DOHH2 (cell line): ENCODE results near the gene OXNAD1.

Source experiments
- EZH2phosphoT487 ChIP-seq: fragments of 200-600 bp; sonication (generic); IDR thresholded peaks from 2 replicates; pipeline ENCODE4 v1.6.1; 2017; ENCODE audit warnings: borderline replicate concordance, mild to moderate bottlenecking, antibody characterized with exemption, low read length, moderate library complexity, mixed read lengths
- TF ChIP-seq, protein P1 (sequence below): fragments of 200-600 bp; sonication (generic); IDR thresholded peaks from one replicate; pipeline ENCODE4 v1.5.1; 2014; ENCODE audit warnings: antibody characterized with exemption, mild to moderate bottlenecking, low read depth, low read length; ENCODE audit not compliant: poor library complexity, severe bottlenecking

DNA sequence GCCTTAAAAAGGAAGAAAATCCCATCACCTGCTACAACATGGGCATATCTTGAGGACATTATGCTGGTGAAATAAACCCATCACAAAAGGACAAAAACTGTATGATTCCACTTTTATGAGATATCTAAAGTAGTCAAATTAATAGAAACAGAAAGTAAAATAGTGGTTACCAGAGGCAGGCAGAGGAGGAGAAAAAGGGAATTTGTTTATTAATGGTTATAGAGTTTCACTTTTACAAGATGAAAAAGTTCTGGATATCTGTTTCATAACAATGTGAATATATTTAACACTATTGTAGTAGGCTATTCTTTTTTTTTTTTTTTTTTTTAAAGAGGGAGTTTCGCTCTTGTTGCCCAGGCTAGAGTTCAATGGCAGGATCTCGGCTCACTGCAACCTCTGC is 40.7 kb upstream of the OXNAD1 start:
- TF ChIP-seq, protein P1, sequence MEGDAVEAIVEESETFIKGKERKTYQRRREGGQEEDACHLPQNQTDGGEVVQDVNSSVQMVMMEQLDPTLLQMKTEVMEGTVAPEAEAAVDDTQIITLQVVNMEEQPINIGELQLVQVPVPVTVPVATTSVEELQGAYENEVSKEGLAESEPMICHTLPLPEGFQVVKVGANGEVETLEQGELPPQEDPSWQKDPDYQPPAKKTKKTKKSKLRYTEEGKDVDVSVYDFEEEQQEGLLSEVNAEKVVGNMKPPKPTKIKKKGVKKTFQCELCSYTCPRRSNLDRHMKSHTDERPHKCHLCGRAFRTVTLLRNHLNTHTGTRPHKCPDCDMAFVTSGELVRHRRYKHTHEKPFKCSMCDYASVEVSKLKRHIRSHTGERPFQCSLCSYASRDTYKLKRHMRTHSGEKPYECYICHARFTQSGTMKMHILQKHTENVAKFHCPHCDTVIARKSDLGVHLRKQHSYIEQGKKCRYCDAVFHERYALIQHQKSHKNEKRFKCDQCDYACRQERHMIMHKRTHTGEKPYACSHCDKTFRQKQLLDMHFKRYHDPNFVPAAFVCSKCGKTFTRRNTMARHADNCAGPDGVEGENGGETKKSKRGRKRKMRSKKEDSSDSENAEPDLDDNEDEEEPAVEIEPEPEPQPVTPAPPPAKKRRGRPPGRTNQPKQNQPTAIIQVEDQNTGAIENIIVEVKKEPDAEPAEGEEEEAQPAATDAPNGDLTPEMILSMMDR = no peak
- no peak for TF ChIP-seq EZH2phosphoT487
